ENCODE measurements around the gene KCNMA1.

DNA sequence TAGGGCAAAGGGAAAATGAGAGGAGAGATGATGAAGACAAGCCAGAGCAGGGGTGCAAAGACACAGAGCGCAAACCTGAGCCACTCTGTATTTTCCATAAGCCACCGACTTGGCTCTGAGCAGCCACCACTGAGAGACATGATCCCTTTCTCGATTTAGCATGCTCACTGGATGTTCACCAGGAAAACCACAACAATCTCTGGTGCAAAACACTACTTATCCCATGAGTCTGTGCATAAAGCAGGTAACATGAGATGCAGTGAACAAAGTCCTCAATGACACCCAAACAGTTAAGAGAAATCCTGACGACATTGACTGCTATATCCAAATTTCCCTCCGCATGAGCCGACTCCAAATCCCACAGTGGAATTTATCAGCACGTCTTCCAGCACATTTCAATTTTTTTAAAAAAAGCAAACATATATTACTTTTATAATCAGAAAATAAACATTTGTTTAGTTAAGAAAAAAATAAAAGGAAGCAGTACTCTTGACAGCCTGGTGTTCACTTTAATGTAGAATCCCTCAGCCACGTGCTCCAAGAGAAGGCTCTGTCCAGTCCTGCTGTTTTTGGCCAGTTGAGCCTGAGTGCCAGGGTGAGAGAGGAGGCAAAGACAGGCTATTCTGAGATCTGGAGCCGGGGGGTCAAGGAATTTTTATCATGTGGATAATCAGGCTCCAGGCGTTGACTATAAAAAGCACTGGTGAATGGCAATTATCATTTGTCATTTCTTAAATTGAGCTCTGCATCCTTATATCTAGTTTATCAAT, 238.4 kb downstream of the KCNMA1 start:
- TF ChIP-seq SREBF2 (CRISPR knock-in tag; IDR thresholded peaks at IDR 0.05) = no peak
- TF ChIP-seq SMAD4 (CRISPR knock-in tag; conservative IDR thresholded peaks at IDR 0.05) = no peak
- TF ChIP-seq EZH2 (IDR thresholded peaks at IDR 0.05; ENCODE audit: borderline replicate concordance, low read depth, low read length) = no peak
- TF ChIP-seq, protein P1, sequence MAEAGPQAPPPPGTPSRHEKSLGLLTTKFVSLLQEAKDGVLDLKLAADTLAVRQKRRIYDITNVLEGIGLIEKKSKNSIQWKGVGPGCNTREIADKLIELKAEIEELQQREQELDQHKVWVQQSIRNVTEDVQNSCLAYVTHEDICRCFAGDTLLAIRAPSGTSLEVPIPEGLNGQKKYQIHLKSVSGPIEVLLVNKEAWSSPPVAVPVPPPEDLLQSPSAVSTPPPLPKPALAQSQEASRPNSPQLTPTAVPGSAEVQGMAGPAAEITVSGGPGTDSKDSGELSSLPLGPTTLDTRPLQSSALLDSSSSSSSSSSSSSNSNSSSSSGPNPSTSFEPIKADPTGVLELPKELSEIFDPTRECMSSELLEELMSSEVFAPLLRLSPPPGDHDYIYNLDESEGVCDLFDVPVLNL (CRISPR knock-in tag; IDR thresholded peaks at IDR 0.05; ENCODE audit: low read depth) = no peak
- no peak for TF ChIP-seq CTCF (IDR thresholded peaks at IDR 0.05 in 2 of 3, conservative IDR thresholded peaks at IDR 0.05 in 1 of 3; ENCODE audit: insufficient read depth in 2 of 3, low read depth in 1 of 3, low read length in 3 of 3)
- no peak for TF ChIP-seq ZBTB49 (CRISPR knock-in tag; IDR thresholded peaks at IDR 0.05; ENCODE audit: borderline replicate concordance)
- no peak for TF ChIP-seq MXI1 (IDR thresholded peaks at IDR 0.05; ENCODE audit: low read depth, low read length)
- TF ChIP-seq BHLHE40 (IDR thresholded peaks at IDR 0.05; ENCODE audit: low read length) = no peak
